DLD1 (cell line): ENCODE data around the gene KAT6B.

Source experiments
- in situ Hi-C: cut with HindIII; loops from 2 replicates; pipeline ENCODE4 v1.10.0; 2017; ENCODE audit warnings: low sequenced_read_pairs

The KAT6B gene

GRCh38 chr10:74977913-74978847 lies 151.8 kb downstream of the KAT6B start:
- in situ Hi-C loops, result no loop called here

- in situ Hi-C loops, result no loop called here
Observed at GRCh38 chr10:74981831-74982633, 155.6 kb downstream of the KAT6B start.

- in situ Hi-C loops, result no loop called here
Observed at GRCh38 chr10:74982634-74982982, 156.2 kb downstream of the KAT6B start.

- in situ Hi-C loops, result no loop called here
Observed at GRCh38 chr10:74983383-74983782, 157.0 kb downstream of the KAT6B start.

- in situ Hi-C loops, result no loop called here
Observed at GRCh38 chr10:74987339-74988053, 161.1 kb downstream of the KAT6B start.

GRCh38 chr10:74988054-74988775 lies 161.8 kb downstream of the KAT6B start:
- in situ Hi-C loops, result no loop called here

- in situ Hi-C loops, result no loop called here
Observed at GRCh38 chr10:74988832-74989561, 162.6 kb downstream of the KAT6B start.

GRCh38 chr10:74991435-74991834 lies 165.0 kb downstream of the KAT6B start:
- in situ Hi-C loops, result no loop called here

- in situ Hi-C loops, result no loop called here
Observed at GRCh38 chr10:74992068-74992467, 165.7 kb downstream of the KAT6B start.

- in situ Hi-C loops, result no loop called here
Observed at GRCh38 chr10:74993649-74994048, 167.2 kb downstream of the KAT6B start.

GRCh38 chr10:74994854-74995253 lies 168.5 kb downstream of the KAT6B start:
- in situ Hi-C loops, result no loop called here

- in situ Hi-C loops, result no loop called here
Observed at GRCh38 chr10:74995806-74996205, 169.4 kb downstream of the KAT6B start.

- in situ Hi-C loops, result no loop called here
Observed at GRCh38 chr10:74997163-74997562, 170.8 kb downstream of the KAT6B start.

GRCh38 chr10:75000748-75001321 lies 174.4 kb downstream of the KAT6B start:
- in situ Hi-C loops, result no loop called here

- in situ Hi-C loops, result no loop called here
Observed at GRCh38 chr10:75001715-75002350, 175.4 kb downstream of the KAT6B start.

GRCh38 chr10:75002351-75002725 lies 175.9 kb downstream of the KAT6B start:
- in situ Hi-C loops, result no loop called here

- in situ Hi-C loops, result no loop called here
Observed at GRCh38 chr10:75002967-75003594, 176.7 kb downstream of the KAT6B start.

GRCh38 chr10:75003891-75004290 lies 177.5 kb downstream of the KAT6B start:
- in situ Hi-C loops, result no loop called here

- in situ Hi-C loops, result no loop called here
Observed at GRCh38 chr10:75007646-75008045, 181.2 kb downstream of the KAT6B start.
